Measurements from ENCODE around the gene NF1. TPM values are rescaled to one million over a fixed set of nuclear protein-coding genes. Genes with fewer than 3 reads are reported as not detected.

Gene NF1
- total and polyA plus RNA-seq, 2 donors (not counting 1 experiment from before 2014, with no cell fraction given): 10.8 to 27.7 TPM

GRCh38 chr17:31272803-31273202 lies 178.0 kb downstream of the NF1 start:
- H3K27me3 Mint-ChIP-seq: no peaks in the 10 kb centered on the region
- Histone ChIP-seq H3K4me3 (ENCODE audit: control extremely low read depth in 1 of 5, extremely low read depth in 1 of 5, insufficient read depth in 1 of 5, low read depth in 2 of 5, low read length in 4 of 5) (no peak overlapping the region), H3K27ac (ENCODE audit: low read length in 2 of 2) (no peak overlapping the region), H4K20me1 (ENCODE audit: control insufficient read depth, insufficient read depth, low read length, poor library complexity, severe bottlenecking) (no peaks in the 10 kb centered on the region), H3K4me2 (replicated peaks; ENCODE audit: low read depth, low read length, poor library complexity, severe bottlenecking) (no peak overlapping the region), H3K9me3 (ENCODE audit: control extremely low read depth in 1 of 3, control insufficient read depth in 2 of 3, insufficient read depth in 1 of 3, low read length in 2 of 3) (no peaks in the 10 kb centered on the region), H3K9ac (ENCODE audit: low read length) (no peak overlapping the region), H3K36me3 (replicated peaks in 1 of 2; ENCODE audit: control extremely low read depth in 1 of 2, control insufficient read depth in 1 of 2, extremely low read depth in 1 of 2, insufficient read depth in 2 of 2, low read length in 1 of 2) (peaks cover 3 to 4% of the 10 kb centered on the region in 2 experiments), H3K27me3 (replicated peaks in 1 of 4; ENCODE audit: control extremely low read depth in 1 of 4, control insufficient read depth in 3 of 4, insufficient read depth in 4 of 4, low read length in 3 of 4) (no peaks in the 10 kb centered on the region), H3K79me2 (ENCODE audit: control insufficient read depth, insufficient read depth, low read length) (no peaks in the 10 kb centered on the region), H2AFZ (ENCODE audit: insufficient read depth, low read depth, low read length, poor library complexity, severe bottlenecking) (no peak overlapping the region), H3K4me1 (ENCODE audit: control insufficient read depth in 2 of 2, insufficient read depth in 2 of 2, low read length in 2 of 2) (no peaks in the 10 kb centered on the region)
- POLR2A ChIA-PET: no interaction called here
- intact Hi-C loops (cut with micrococcal nuclease): no loop called here
- DNase-seq (no peak), ATAC-seq (ENCODE audit: low read depth) (no peak)
- H3K27ac Mint-ChIP-seq: no peak overlapping the region
- H3K4me1 Mint-ChIP-seq: no peaks in the 10 kb centered on the region
- H3K4me3 Mint-ChIP-seq: no peak overlapping the region
- no peaks in the 10 kb centered on the region for H3K9me3 Mint-ChIP-seq (ENCODE audit: insufficient read depth)
- CTCF ChIA-PET: no interaction called here
- TF ChIP-seq CTCF (IDR thresholded peaks at IDR 0.05): no peak
- TF ChIP-seq EZH2 (IDR thresholded peaks at IDR 0.05; ENCODE audit: borderline replicate concordance, insufficient read depth, low read depth, low read length, poor library complexity, severe bottlenecking): no peak

DNA sequence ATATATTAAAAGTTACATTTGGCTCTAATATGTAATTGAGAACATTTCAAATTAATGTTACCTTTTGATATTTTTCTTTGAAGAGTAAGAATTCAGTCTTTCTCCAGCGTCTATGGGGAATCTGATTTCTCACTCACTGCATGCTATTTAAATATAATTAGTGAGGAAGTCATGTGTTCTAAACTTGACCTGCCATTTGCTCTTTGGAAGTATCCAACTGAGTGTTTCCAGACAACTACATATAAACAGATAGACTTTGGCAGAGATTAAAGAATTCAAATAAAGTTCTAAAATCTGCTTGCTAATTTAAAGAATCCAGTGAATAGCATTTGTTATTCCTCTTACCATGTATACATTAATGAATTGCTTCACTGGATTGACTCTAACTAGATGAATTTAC lies 178.7 kb downstream of the NF1 start:
- Histone ChIP-seq H3K4me1 (ENCODE audit: control insufficient read depth in 2 of 2, insufficient read depth in 2 of 2, low read length in 2 of 2) (no peaks in the 10 kb centered on the region), H3K4me2 (replicated peaks; ENCODE audit: low read depth, low read length, poor library complexity, severe bottlenecking) (no peak overlapping the region), H3K4me3 (ENCODE audit: control extremely low read depth in 1 of 5, extremely low read depth in 1 of 5, insufficient read depth in 1 of 5, low read depth in 2 of 5, low read length in 4 of 5) (no peak overlapping the region), H3K79me2 (ENCODE audit: control insufficient read depth, insufficient read depth, low read length) (no peaks in the 10 kb centered on the region), H4K20me1 (ENCODE audit: control insufficient read depth, insufficient read depth, low read length, poor library complexity, severe bottlenecking) (no peaks in the 10 kb centered on the region), H3K27me3 (replicated peaks in 1 of 4; ENCODE audit: control extremely low read depth in 1 of 4, control insufficient read depth in 3 of 4, insufficient read depth in 4 of 4, low read length in 3 of 4) (no peaks in the 10 kb centered on the region), H3K9me3 (ENCODE audit: control extremely low read depth in 1 of 3, control insufficient read depth in 2 of 3, insufficient read depth in 1 of 3, low read length in 2 of 3) (no peaks in the 10 kb centered on the region), H3K36me3 (replicated peaks in 1 of 2; ENCODE audit: control extremely low read depth in 1 of 2, control insufficient read depth in 1 of 2, extremely low read depth in 1 of 2, insufficient read depth in 2 of 2, low read length in 1 of 2) (peaks cover 3 to 4% of the 10 kb centered on the region in 2 experiments), H2AFZ (ENCODE audit: insufficient read depth, low read depth, low read length, poor library complexity, severe bottlenecking) (no peak overlapping the region), H3K27ac (ENCODE audit: low read length in 2 of 2) (no peak overlapping the region), H3K9ac (ENCODE audit: low read length) (no peak overlapping the region)
- intact Hi-C loops (cut with micrococcal nuclease): no loop called here
- Mint-ChIP-seq H3K4me1 (no peaks in the 10 kb centered on the region), H3K27me3 (no peaks in the 10 kb centered on the region), H3K9me3 (ENCODE audit: insufficient read depth) (no peaks in the 10 kb centered on the region), H3K4me3 (no peak overlapping the region), H3K27ac (no peak overlapping the region)
- ChIA-PET POLR2A (no interaction called here), CTCF (no interaction called here)
- DNase-seq (no peak), ATAC-seq (ENCODE audit: low read depth) (no peak)
- TF ChIP-seq EZH2 (IDR thresholded peaks at IDR 0.05; ENCODE audit: borderline replicate concordance, insufficient read depth, low read depth, low read length, poor library complexity, severe bottlenecking): no peak
- TF ChIP-seq CTCF (IDR thresholded peaks at IDR 0.05): no peak
- WGBS (ENCODE audit: insufficient coverage): no CpG with 5 or more reads among the region's 1 CpG
